ENCODE results near the gene NTM.

The NTM gene

DNA sequence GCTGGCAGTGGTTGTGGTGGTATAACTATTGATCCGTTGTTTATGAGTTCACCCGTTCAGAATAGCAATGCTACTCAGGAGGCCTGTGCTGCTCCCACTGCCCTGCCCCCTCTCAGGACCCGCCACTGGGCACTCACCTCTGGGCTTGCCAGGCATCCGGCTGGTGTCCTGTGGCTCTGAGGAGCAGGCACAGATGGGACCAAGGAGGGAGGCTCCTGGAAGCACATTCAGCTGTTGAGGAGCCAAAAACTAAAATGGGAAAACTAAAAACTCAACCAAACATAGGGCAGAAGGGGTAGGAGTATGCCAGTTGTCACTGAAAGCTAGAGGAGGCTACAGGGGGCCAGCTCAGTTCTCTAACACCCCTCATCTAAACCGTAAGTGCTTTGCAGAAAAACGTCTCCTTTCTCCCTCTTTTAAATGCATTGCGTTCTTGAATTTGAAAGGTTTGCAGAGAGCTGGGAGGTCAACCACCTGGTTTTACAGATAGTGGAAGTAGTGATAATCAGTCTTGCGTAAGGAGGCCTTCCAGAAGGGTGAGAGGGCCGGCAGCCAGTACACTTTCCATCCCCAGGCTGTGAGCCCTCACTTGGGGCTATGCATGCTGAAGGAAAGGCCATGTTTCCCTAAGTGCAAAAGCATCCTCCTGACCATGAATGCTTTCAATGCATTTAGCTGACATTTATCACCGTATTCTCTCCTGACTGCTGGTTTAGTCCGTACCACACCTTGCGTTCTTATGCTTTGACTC, 547.4 kb downstream of the NTM start:
- DNase-seq (ENCODE audit: low read depth): no peak

DNA sequence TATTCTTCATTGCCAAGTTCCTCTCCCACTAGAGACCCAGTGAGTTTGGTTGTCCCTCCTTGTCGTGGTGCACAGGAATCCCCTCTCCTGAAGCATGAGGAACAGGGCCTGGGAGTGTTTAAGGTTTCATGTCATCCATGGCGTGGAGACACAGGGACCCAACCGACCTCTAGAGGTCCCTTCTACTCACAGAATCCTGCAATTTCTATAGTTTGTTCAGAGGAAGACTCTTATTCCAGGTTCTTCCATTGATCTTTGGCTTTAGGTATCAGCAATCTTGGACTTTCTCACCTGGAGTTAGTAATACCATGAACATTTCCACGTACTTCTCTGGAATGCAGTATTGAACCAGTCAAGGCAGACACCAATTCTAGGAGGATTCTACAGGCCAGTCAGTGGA, 548.2 kb downstream of the NTM start:
- no peak for DNase-seq (ENCODE audit: low read depth)

DNA sequence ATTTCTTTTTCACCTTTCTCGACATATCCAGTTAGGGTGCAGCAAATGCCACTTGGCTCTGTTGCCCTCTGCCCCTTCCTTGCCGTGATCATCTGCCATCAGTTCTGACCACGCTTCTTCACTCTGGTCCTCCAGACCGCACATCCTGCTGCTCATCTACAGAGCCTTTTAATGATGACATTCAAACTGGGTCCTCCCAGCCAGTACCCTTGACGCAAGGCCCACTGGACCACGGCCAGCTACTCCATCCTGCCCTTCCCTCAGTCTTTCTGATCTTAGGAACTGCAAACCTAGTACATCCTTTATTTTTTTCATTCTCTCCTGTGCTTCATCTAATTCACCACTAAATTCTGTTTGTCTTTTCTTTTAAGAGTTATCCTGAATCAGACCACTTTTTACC, 551.8 kb downstream of the NTM start:
- DNase-seq (ENCODE audit: low read depth): no peak

DNA sequence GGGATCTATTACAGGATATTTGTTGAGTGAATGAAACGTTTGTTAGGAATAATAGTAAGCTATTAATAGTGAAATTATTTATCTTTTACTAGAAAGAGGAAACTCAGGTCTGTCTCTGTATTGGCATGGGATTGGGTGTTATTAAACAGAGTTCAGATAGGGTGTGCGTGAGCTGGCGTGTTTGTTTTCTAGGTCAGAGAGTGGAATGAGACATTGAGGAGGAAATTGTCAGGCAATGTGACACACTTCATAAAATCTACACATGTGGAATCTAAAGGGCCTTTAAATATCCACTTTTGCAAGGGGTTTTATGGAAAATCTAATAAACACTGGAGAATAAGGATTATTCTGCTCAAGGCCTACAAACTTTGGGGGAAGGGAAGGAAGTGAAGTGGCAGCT, 552.9 kb downstream of the NTM start:
- no peak for DNase-seq (ENCODE audit: low read depth)

DNA sequence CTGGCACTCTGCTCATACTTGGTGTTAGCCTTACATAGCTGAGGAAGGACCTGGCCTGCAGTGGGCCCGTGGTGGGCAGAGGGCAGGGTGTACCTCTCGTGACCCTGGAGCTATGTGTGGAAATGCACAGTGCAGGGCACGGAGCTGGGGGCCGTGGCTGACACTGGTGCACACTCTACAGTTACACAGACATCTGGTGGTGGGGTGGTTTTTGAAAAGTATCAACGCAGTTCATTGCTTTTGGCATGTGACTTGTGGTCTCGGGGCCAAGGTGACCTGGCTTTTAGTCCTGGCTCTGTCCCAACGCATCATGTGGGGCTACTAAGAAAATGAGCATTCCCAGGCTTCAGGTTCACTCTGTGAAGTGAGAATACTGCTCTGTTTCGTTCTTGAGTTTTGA, 553.6 kb downstream of the NTM start:
- no peak for DNase-seq (ENCODE audit: low read depth)

DNA sequence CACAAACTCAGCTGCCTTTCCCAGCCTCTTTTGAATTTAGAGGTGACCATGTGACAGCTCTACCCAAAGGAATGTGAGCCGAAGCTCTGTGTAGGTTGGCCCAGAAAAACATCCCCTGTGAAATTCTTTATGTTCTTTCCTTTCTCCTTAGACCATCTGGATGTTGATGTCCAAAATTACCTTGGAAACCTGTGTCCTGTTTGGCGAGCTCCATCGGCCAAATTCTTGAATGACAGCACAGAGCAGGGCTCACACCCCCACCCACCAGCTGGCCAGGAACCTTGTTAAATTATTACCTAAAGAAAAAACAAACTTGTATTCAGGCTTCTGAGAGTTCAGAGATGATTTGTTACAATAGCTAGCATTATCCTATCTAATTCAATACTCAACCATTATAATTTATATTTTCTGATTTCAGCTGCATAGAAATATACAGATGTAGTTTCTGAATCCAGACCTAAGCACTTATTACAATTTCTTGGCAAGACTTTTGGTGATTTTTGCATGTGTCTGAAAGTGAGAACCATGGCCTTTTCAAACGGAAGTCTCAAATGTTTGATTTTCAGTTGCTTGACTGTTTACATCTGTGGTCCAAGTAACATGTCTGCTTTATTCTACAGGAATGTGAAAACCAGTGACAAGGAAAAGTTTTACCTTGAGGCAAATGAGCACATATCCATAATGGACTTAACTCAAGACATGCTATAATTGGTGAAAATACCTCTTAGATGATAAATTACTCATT, 554.2 kb downstream of the NTM start:
- no peak for DNase-seq (ENCODE audit: low read depth)

DNA sequence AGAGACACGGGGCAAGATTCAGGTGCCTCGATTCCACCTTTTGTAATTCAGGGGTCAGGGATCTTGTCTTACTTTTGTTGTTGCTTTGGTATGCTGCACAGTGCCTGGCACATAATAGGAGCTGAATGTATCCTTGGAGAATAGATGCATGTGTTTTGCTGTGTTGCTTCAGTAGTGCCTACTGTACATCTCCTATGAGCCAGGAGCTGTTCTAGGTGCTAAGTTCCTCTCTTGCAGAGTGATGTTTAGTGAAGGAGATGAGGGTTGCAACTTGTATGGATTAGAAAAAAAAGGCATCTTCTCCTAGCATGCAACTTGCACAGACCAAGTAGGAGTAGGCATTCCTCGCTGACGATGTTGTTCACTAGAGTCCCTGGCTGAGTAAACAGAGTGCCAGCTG, 555.4 kb downstream of the NTM start:
- no peak for DNase-seq (ENCODE audit: low read depth)

DNA sequence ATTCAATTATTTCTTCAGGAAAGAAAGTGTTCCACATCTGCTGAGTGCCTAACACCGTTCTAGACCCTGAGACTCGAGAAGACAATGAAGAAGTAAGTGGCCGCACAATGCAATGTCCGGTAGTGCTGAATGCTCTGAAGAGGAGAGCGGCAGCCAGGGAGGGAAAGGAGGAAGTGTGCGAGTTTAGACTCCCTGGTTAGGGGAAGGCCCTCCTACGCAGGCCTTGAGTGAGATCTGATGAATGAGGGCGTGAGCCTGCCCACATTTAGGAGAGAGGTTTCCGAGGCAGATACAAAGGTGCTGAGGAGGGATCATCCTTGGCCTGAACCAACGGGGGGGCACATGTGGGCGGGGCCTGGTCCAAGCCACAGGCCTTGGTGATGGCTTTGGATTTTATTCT, 558.6 kb downstream of the NTM start:
- no peak for DNase-seq (ENCODE audit: low read depth)

DNA sequence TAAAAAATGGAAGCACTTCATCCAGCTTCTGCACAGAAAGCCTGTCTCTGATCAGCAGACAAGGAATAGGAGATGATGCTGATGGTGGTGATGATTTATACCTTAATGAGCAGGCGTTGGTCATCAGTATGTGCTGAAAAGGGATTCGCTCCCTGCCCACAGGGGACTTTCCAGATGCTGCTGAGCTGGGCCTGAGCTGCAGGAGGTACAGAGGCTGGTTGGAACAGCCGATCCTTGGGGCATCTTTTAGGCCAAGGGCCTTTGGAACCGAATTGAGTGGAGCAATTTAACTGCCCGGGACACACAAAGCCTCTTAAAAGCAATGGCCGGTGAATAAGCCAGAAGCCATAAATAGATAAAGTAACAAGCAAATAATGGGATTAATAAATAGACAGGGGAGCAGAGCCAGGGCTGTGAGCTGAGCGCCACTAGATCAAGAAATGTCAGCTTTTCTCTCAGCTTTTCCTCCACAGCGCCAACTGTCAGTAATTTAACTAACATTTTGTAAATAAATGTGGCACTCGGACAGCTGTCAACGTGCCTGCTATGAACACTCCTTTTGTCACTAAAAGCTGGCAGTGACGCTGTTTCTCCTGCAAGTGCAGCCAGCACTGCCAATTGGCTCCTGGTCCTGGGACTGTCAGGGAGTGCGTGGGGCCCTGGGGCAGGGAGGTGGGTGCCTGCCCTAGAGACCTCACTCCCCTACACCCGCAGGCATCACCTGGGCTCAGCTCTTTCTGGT, 562.3 kb downstream of the NTM start:
- DNase-seq (ENCODE audit: low read depth): no peak

DNA sequence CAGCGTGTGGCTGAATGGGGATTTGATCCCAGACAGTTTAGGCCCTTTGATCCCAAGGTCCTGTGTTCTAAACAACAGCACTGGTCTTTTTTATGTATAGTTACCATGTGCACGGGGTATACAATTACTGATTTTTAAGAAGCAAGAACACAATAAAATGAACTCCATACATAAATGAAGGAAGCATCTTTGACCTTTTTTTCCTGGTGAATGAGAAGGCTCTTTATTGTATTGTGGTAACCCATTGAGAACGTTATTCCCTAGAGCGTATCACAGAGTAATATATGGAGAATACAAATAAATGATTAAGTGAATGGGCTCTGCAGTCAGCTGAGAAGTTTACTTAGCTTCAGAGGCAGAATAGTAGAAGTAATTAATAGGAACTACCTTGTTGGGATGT, 563.6 kb downstream of the NTM start:
- no peak for DNase-seq (ENCODE audit: low read depth)

DNA sequence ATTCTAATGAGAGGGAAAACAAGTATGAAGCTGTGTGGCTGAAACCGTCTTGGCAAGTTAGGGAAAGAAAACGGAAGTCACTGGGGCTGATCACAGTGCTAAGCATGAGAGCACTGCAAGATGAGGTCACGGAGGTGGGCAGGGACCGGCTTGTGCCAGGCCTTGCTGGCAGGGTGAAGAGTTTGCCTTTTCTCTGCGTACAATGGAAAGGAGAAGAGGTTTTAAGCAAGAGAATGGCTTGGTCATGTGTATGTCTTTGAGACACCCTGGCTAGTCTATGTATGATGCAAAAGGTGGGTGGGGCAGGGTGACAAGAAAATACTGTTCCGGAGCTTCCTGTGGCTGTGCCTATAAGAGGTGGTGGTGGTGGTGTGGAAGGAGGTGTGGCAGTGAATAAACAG, 567.9 kb downstream of the NTM start:
- no peak for DNase-seq (ENCODE audit: low read depth)

DNA sequence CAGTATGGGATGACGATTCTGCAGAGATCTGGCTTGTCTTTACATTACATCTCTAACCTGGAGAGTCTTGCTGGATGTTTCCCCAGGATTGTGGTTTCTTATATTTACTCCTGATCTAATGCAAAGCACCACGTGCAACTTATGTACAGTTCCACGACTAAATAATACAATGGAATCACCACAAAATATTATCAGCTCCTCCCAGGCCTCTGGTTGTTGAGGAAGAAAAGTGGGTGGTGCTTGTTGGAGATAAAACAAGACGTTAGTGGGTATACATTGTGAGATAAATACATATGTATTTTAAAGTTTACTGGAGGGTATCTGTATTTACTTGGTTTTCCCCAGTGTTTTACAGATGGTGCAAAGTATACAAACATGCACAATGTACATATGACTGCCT, 569.7 kb downstream of the NTM start:
- no peak for DNase-seq (ENCODE audit: low read depth)

DNA sequence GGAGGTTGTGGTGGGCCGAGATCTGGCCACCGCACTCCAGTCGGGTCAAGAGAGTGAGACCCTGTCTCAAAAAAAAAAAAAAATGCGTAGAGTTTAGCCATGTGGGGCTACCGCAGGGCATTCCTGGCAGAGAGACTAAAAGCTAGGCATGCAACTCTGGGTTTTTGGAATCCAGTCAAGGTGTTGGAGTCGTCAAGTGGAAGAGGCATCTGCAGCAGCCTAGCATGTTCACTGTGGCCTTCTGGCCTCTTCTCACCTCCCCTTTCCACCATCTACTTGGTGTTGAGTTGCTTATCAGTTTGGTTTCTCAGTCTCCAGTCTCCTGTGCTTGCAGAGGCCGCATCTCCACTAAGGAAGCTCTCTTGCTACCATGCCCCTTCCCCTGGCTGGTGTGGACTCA, 572.5 kb downstream of the NTM start:
- DNase-seq (ENCODE audit: low read depth): no peak

DNA sequence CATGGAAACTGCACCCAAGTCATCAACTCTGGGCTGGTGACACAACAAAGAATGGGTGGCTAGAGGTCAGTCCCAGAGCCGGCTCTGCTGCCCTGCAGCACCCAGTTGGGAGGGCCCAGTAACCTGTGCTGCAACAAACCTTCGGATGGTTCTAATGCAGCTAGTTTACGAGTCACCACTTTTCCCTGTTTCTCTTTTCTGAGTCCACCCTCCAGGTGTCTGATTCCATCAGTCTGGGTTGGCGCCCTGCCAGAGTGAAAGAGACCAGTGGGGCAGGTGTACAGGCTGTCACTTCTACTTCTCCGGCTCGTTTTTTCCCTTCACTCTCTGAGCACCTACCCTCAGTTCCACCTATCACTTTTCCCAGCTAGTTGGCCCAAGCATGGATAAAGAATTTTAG, 572.9 kb downstream of the NTM start:
- DNase-seq (ENCODE audit: low read depth): no peak

DNA sequence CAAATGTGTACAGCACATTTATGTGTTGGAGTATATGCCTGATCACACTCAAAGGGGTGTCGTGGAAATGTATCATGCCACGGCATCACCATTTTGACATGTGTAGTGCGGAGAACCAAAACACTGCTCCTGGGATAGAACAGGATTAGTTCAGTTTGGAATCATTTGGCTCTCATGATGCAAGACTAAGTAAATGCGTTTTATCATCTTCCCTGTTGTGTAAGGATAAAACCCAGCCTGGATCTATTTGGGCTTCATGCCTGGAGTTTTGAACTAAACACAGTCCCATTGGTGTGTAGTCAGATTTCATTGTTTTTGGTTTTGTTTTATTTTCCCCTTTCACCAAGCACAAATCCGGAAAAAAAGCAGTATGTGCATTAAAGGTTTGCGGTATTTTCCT, 574.3 kb downstream of the NTM start:
- no peak for DNase-seq (ENCODE audit: low read depth)

DNA sequence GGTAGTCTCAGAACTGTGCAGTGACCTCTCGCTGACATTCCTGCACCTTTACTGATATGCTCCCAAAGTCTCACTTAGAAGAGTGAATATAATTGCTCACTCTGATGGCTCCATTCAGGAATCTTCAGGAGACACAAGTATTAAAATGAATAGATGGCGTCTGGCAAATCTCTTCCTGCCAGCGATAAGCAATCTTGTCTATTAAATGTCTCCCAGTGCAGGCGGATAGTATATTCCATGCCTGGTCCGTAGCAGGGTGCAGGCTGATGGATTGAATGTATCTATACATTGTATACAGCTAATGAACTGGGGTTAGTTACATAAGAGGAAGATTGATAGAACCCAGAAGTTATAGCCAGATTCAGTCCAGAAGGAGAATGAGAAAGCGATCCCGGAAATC, 575.3 kb downstream of the NTM start:
- DNase-seq (ENCODE audit: low read depth): no peak

DNA sequence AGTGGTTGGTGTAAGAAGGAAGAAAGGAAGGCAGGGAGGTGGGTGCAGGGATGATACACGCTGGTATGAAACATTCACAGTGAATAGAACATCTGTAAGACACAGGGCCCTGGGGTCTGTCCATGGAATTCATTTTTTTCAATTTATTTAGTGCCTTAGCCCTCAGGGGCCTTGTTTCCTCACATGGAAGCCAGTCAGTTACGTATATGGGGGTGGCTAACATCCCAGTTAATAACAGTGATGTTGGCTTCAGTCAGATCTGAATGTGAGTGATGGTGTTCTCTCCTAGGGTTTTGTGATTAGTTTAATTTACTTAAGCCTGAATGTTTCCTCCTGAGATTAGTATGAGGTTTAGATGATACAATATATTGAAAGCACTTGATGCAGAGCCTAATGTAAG, 577.1 kb downstream of the NTM start:
- DNase-seq (ENCODE audit: low read depth): no peak

DNA sequence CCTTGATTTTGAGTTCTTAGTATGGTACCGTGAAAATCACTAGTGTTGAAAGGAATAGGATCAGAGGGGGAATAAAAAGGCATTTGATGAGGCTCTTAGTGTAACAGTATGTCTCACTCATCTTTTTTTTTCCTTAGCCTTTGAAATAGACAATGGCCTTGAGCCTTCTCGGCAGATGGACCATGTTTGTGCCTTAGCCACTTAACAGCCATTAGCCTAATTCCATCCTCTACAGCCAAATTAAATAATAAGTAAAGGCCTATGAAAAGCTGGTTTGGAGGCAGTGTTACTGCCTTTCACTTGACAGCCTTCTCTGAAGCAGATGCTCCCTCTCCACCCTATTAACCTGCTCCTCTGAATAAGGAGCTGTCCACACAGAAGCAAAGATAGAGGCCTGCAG, 580.7 kb downstream of the NTM start:
- no peak for DNase-seq (ENCODE audit: low read depth)

DNA sequence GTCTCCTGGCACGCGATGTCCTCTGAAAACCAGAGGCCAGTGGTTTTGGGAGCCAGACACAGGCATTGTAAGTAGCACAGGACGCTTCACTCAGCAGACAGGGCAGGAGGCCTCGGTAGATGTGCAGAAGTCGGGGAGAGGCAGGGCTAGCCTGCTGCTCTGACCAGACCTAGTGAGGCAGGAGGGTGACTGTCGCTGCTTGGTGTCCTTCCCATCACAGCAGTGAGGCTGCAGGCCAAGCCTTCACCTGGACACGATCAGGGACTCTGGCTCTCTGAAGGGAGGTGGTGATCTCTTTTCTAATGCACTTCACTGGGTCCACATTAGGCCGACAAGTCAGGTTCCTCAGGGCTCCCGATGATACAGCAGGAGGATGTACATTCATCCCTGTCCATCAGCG, 583.7 kb downstream of the NTM start:
- no peak for DNase-seq (ENCODE audit: low read depth)

DNA sequence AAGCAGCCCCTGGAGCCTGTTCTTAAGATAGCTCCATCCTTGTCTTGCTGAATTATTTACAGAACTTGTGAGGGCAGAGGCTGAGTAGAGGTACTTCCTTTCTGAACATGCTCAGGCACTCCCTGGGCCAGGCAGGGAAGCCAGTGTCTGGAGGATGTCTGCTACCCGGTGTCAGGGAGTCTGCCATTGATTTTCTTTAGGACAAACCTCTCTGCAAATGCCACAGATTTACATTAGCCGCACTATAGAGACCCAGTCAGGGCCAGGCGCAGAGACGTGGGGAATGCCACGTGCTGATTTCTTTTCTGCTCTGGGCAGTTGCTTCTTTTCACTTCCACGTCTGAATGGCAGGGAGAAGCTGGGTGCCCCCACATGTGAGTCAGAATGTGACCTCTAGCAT, 585.5 kb downstream of the NTM start:
- no peak for DNase-seq (ENCODE audit: low read depth)

DNA sequence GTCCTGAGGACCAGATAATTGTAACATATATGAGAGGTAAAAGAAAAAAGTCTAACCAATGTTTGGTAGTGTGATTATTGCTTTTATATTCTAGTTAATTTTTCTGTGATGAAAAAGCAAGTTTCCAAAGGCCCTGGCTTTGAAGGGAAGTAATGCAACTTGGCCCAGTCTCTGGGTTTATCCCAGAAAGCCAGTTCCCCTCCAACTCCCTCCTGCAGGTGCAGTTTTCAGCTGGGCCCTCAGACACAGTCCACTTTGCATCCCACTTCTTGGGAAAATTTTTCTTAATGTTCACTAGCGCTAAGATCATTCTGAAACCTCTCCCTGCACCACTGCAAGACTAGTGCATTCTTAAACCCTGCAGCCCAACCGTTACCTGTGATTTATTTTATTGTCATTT, 586.8 kb downstream of the NTM start:
- DNase-seq (ENCODE audit: low read depth): no peak

DNA sequence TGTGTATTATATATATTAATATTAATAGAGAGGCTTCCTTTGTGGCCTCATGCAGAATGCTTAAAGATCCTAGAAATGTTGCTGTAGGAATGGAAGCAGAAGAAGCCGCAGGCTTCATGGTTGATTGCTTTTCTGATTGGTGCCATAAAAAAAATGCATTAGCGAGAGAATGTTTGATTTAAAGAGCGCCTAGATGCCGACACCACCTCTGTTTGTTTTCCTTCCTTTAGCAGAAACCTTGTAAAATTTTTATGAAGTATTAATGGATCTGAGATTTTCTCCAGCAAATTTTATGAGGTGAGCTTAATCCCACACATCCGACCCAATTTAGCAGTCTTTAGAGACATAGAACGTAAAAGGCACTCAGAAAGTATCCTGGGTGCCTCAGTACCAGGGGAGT, 587.5 kb downstream of the NTM start:
- no peak for DNase-seq (ENCODE audit: low read depth)

DNA sequence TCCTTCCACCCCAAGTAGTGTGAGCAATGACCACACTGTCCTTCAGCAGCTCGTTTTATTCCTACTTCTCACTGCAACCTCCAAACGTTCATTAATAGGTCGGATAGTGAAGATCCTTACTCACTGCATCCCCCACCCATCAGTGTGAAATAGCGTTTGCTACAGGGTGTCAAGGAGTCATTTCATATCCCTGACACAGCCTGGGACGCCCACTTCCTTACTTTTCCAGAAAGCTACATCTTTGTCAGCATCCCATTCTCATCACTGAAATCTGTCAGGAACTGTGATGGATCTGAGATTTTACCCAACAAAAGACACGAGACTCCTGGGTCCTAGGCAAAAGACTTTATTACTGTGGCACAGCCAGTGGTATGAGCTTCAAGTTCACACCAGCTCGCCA, 592.4 kb downstream of the NTM start:
- no peak for DNase-seq (ENCODE audit: low read depth)

All from activated T-helper 1 cell treated with Interleukin-2 at 50 U/mL for 16 hours (primary cell).